Spinal cord (tissue), 10 donors: ENCODE data around the gene LRFN4. TPM values are rescaled to one million over a fixed set of nuclear protein-coding genes. Genes with fewer than 3 reads are reported as not detected.
"Not testable (repeated sequence)": the region's sequence is repeated elsewhere in the genome, so short reads cannot be mapped to it uniquely, and the experiment has no call there.

Experiments used
- DNase-seq, 6 donors: peaks; one replicate each; pipeline versions ENCODE4 v3.0.0 to v3.0.0-alpha.2; 2013 to 2015; ENCODE audit warnings: low spot score in 6 of 6, low read depth in 4 of 6
- H3K27ac ChIP-seq: one replicate; pipeline ENCODE4 v1.5.1; 2013; ENCODE audit warnings: low read depth, low read length, control low read depth
- H3K27me3 ChIP-seq: one replicate; pipeline ENCODE4 v1.6.1; 2013; ENCODE audit warnings: low read length; ENCODE audit not compliant: control insufficient read depth, insufficient read depth
- H3K36me3 ChIP-seq: one replicate; pipeline ENCODE4 v1.6.1; 2013; ENCODE audit warnings: low read length; ENCODE audit not compliant: control insufficient read depth, insufficient read depth
- H3K4me1 ChIP-seq: one replicate; pipeline ENCODE4 v1.6.1; 2013; ENCODE audit warnings: low read length; ENCODE audit not compliant: control insufficient read depth, insufficient read depth
- H3K4me3 ChIP-seq: one replicate; pipeline ENCODE4 v1.5.1; 2013; ENCODE audit warnings: low read depth, low read length, control low read depth
- H3K9me3 ChIP-seq: one replicate; pipeline ENCODE4 v1.6.1; 2013; ENCODE audit warnings: low read length; ENCODE audit not compliant: control insufficient read depth, insufficient read depth
- WGBS: methylation state at CpG from one replicate; pipeline ENCODE4 v1.1.5; 2013; ENCODE audit warnings: missing lambda C conversion rate; ENCODE audit not compliant: insufficient coverage; 5-methylcytosine and 5-hydroxymethylcytosine counted together
- polyA plus RNA-seq, 2 donors: library from polyadenylated mRNA; unstranded; fragments of 120-200 nt; gene quantifications; one replicate each; pipeline ENCODE4 v1.2.1, GENCODE V29; 2013; ENCODE audit not compliant: insufficient read length in 2 of 2
- total RNA-seq, 2 donors: library from RNA; depleted of rRNA in 1 of 2; stranded (reverse); fragments of 120-200 nt in 1 of 2; fragments of >200 nt in 1 of 2; gene quantifications; one replicate each; pipeline versions ENCODE4 v1.2.3 to v1.2.4, GENCODE V29; 2013 to 2014
- donor health status: healthy.

The LRFN4 gene
- total and polyA plus RNA-seq, 4 donors = 17.8 to 76.9 (median 59.4) TPM

DNA sequence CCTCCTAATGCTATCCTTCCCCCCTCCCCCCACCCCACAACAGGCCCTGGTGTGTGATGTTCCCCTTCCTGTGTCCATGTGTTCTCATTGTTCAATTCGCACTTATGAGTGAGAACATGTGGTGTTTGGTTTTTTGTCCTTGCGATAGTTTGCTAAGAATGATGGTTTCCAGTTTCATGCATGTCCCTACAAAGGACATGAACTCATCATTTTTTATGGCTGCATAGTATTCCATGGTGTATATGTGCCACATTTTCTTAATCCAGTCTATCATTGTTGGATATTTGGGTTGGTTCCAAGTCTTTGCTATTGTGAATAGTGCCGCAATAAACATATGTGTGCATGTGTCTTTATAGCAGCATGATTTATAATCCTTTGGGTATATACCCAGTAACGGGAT, 32.3 kb upstream of the LRFN4 start:
- WGBS = no CpG with 5 or more reads among the region's 4 CpGs
- H3K36me3 ChIP-seq = peaks cover 13% of the 10 kb centered on the region
- not testable (repeated sequence) for DNase-seq, H3K27ac ChIP-seq, H3K4me1 ChIP-seq, H3K4me3 ChIP-seq, H3K9me3 ChIP-seq, H3K27me3 ChIP-seq

DNA sequence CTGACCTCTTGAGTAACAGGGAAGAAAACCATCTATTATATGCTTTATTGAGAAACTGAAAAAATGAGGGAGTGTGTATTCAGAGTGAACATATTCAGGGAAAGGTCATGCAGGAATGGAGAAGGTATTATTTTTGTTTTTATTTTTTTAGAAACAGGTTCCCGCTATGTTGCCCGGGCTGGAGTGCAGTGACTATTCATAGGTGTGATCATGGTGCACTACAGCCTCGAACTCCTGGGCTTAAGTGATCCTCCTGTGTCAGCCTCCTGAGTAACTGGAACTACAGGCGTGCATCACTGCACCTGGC, 22.4 kb upstream of the LRFN4 start:
- peaks cover 15% of the 10 kb centered on the region for H3K36me3 ChIP-seq
- 77% methylated on average over 4 of the region's 4 CpGs for WGBS
- no peak overlapping the region for H3K27ac ChIP-seq
- DNase-seq = no peak
- no peaks in the 10 kb centered on the region for H3K9me3 ChIP-seq
- H3K27me3 ChIP-seq = no peaks in the 10 kb centered on the region
- H3K4me1 ChIP-seq = no peaks in the 10 kb centered on the region
- H3K4me3 ChIP-seq = no peak overlapping the region

DNA sequence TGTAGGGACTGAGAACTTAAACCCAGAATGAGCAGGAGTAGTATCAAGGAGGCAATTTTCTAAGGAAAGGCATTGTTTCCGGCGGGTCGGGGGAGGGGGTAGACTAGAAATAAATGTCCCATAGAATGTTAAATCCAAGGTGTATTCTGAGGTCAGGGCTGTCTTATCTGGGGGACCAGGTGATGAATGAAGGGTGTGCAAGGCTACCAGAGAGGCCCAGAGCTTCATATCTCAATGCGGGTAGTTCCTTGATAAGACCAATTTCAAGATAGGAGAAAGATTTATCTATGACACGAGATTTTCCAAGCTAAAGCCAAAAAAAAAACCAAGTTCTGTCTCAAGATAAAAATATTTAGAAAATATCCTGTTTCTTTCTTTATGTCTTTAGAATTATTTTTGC, 21.9 kb upstream of the LRFN4 start:
- Histone ChIP-seq H3K27me3 (no peaks in the 10 kb centered on the region), H3K27ac (no peak overlapping the region), H3K36me3 (peaks cover 18% of the 10 kb centered on the region), H3K4me3 (no peak overlapping the region), H3K9me3 (no peaks in the 10 kb centered on the region), H3K4me1 (no peaks in the 10 kb centered on the region)
- WGBS = 100% methylated on average over 3 of the region's 5 CpGs
- no peak for DNase-seq

DNA sequence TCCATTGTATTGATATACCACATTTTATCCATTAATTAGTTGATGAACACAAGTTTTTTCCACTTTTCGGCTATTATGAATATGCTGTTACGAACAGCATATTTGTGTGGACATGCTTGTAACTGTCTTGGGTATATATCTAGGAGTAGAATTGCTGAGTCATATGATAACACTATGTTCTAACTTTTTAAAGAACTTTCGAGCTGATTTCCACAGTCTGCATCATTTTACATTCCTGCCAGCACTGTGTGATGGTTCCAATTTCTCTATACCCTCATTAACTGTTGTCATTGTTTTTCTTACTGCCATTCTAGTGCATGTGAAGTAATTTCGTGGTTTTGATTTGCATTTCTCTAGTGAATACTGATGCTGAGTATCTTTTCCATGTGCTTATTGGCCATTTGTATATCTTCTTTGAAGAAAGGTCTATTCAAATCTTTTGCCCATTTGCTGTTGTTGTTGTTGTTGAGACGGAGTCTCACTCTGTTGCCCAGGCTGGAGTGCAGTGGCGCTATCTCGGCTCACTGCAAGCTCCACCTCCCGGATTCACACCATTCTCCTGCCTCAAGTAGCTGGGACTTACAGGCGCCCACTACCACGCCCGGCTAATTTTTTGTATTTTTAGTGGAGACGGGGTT, 21.0 kb upstream of the LRFN4 start:
- no peaks in the 10 kb centered on the region for H3K9me3 ChIP-seq
- 95% methylated on average over 4 of the region's 12 CpGs for WGBS
- peaks cover 20% of the 10 kb centered on the region for H3K36me3 ChIP-seq
- DNase-seq = no peak
- H3K27ac ChIP-seq = no peak overlapping the region
- H3K27me3 ChIP-seq = no peaks in the 10 kb centered on the region
- no peaks in the 10 kb centered on the region for H3K4me1 ChIP-seq
- no peak overlapping the region for H3K4me3 ChIP-seq

DNA sequence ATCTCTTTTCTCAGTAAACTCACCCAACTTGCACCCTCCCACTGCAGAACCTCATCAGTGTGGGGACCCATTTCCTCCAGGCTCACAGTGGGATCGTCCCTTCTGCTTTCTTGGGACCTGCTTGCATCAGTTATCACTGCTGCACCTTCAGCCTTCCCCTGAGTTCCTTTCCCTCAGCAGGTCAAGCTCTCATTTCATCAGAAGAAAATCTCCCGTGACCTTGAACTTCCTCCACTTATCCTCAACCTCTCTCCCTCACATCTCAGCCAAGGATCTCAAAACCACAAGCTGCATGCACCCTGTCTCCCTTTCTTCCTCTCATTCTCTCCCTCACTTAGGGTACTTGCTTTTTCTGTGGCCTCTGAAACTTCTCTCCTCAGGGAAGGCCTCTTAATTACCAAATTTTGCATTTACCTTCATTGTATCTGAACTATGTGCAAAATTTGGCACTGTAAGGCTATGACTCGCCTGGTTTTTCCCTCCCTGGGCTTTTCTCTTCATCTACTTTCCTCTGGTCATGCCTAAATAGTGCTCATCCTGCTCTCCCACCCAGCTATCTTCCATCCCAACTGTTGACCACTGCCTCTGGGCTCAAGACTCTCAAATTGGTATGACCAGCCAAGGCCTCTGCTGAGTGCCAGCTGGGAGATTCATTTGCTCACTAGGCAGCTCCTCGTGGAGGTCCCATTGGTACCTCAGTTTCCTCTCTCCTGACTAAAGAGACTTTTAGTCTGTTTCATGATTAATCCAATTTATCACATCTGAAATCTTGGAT, 16.4 kb upstream of the LRFN4 start:
- Histone ChIP-seq H3K27ac (no peak overlapping the region), H3K27me3 (no peaks in the 10 kb centered on the region), H3K36me3 (peaks cover 28% of the 10 kb centered on the region), H3K9me3 (no peaks in the 10 kb centered on the region), H3K4me1 (peaks cover 33% of the 10 kb centered on the region), H3K4me3 (no peak overlapping the region)
- WGBS = 87% methylated on average over 4 of the region's 4 CpGs
- DNase-seq = no peak

DNA sequence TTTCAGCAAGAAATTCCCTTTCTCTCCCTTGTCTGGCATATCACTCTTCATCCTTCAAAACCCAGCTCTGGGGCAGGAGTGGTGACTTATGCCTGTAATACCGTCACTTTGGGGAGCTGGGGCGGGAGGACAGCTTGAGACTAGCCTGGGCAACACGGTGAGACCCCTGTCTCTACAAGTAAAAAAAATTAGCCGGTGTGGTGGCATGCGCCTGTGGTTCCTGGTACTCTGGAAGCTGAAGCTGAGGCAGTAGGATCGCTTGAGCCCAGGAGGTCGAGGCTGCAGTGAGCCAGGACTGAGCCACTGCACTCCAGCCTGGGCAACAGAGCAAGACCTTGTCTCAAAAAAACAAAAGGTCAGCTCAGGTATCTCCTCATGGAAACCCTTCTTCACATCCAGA, 15.0 kb upstream of the LRFN4 start:
- peak overlapping the region; percentile 92 for H3K4me3 ChIP-seq
- no peaks in the 10 kb centered on the region for H3K27me3 ChIP-seq
- peaks cover 35% of the 10 kb centered on the region for H3K4me1 ChIP-seq
- peaks cover 42% of the 10 kb centered on the region for H3K36me3 ChIP-seq
- 89% methylated on average over 7 of the region's 7 CpGs for WGBS
- no peak overlapping the region for H3K27ac ChIP-seq
- no peaks in the 10 kb centered on the region for H3K9me3 ChIP-seq
- no peak for DNase-seq

DNA sequence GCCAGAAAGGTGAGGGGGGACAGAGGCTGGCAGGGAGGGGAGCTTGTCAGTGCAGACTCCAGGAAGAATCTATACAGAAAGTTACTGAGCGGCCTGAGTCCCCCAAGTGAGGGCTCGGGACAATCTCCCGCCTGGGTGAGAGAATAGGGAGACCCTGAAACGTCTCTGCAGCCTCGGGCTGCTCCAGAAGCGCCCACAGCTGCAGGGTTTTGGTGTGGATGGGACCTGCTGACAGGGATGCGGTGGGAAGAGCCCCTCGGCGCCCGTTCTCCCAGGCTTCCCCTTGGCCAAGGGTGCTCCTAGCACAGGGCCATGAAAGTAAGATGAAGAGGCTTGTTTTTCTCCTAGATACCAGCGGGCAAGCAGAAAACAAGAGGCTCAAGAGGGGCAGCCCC, 14.4 kb upstream of the LRFN4 start:
- no peak for DNase-seq
- H3K27ac ChIP-seq = peak overlapping the region; percentile 96
- under 1% methylated on average over 11 of the region's 11 CpGs for WGBS
- H3K27me3 ChIP-seq = no peaks in the 10 kb centered on the region
- H3K4me1 ChIP-seq = peaks cover 35% of the 10 kb centered on the region
- H3K4me3 ChIP-seq = peak overlapping the region; percentile 92
- H3K36me3 ChIP-seq = peaks cover 47% of the 10 kb centered on the region
- no peaks in the 10 kb centered on the region for H3K9me3 ChIP-seq

DNA sequence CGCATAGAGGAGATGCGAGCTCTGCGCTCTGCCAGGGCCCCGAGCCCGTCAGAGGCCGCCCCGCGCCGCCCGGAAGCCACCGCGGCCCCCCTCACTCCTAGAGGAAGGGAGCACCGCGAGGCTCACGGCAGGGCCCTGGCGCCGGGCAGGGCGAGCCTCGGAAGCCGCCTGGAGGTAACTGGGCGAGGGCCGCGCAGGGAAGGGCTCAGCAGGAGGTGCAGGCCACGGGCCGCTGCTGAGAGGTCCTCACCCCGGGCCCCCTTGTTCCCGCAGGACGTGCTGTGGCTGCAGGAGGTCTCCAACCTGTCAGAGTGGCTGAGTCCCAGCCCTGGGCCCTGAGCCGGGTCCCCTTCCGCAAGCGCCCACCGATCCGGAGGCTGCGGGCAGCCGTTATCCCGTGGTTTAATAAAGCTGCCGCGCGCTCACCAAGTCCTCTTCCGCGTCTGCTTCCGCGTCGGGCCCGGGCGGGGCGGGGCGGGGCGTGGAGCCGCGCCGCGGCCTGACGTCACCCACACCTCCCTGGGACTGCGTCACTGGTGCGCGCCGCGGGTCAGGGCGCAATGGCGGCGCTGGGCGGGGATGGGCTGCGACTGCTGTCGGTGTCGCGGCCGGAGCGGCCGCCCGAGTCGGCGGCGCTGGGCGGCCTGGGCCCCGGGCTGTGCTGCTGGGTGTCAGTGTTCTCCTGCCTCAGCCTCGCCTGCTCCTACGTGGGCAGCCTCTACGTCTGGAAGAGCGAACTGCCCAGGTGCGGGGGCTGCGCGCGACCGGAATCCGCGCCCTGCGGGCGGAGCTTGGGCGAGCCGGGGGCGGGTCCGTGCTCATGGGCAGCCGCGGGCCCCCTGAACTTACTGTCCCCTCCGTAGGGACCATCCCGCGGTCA, 13.7 kb upstream of the LRFN4 start, which contains the start of gene RCE1:
TSS of gene RCE1 (plus strand) at position 546 of the 880 bp plus-strand sequence. CDS start at position 561, 15 bp downstream.
- peaks cover 35% of the 10 kb centered on the region for H3K4me1 ChIP-seq
- H3K36me3 ChIP-seq = peaks cover 51% of the 10 kb centered on the region
- WGBS = under 1% methylated on average over 98 of the region's 98 CpGs
- no peaks in the 10 kb centered on the region for H3K9me3 ChIP-seq
- DNase-seq = peak; percentile 74 to 97 (median 86)
- peak within 1 kb of the TSS; percentile 92 for H3K4me3 ChIP-seq
- no peaks in the 10 kb centered on the region for H3K27me3 ChIP-seq
- H3K27ac ChIP-seq = peak within 1 kb of the TSS; percentile 96

DNA sequence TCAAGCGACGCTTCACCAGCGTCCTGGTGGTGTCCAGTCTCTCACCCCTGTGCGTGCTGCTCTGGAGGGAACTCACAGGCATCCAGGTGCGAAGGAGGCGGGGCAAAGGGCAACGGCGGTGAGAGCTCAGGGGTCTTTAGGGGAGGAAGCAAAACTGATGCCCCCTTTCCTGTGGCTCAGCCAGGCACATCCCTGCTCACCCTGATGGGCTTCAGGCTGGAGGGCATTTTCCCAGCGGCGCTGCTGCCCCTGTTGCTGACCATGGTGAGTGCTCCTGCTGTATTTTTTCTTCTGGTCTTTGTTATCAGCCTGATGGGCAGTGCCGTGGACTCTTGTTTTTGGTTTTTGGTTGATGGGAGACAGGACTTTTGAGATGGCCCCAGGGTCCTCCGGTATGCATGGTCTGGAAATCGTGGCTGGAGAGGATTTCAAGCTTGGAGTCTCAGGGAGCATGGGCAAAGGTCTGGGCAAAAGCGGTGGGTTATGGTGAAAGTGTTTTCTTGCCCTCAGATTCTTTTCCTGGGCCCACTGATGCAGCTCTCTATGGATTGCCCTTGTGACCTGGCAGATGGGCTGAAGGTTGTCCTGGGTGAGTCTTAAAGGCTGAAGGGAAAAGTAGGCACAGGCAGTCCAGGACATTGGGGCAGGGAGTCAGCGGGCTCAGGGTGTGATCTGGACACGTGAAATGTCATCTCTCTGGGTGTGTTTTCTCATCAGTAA, 12.9 kb upstream of the LRFN4 start:
- no peaks in the 10 kb centered on the region for H3K27me3 ChIP-seq
- peak in 1 of 6 donors; percentile 9 for DNase-seq
- no peaks in the 10 kb centered on the region for H3K9me3 ChIP-seq
- peaks cover 51% of the 10 kb centered on the region for H3K36me3 ChIP-seq
- H3K27ac ChIP-seq = peak overlapping the region; percentile 82
- WGBS = 16% methylated on average over 16 of the region's 16 CpGs
- peaks cover 35% of the 10 kb centered on the region for H3K4me1 ChIP-seq
- H3K4me3 ChIP-seq = peak overlapping the region; percentile 92
